ENCODE data around the gene NLGN1.

GRCh38 chr3:173439004-173439403 lies 41.5 kb downstream of the NLGN1 start:
- TF ChIP-seq POLR2AphosphoS5 (IDR thresholded peaks at IDR 0.05): no peak
- no peak for TF ChIP-seq CTCF (IDR thresholded peaks at IDR 0.05)
- no peak for TF ChIP-seq POLR2A (IDR thresholded peaks at IDR 0.05)
